HL-60/S4 (cell line): Measurements from ENCODE around the gene DDX41.
"Not testable (repeated sequence)": the region's sequence is repeated elsewhere in the genome, so short reads cannot be mapped to it uniquely, and the experiment has no call there.

Source experiments
- in situ Hi-C: fragments of 300-500 bp; cut with MboI; formaldehyde crosslinking; loops from 2 replicates; pipeline ENCODE4 v1.14.3; 2022; ENCODE audit warnings: low sequenced_read_pairs

The DDX41 gene

GRCh38 chr5:177537389-177538361 lies 20.9 kb upstream of the DDX41 start:
- in situ Hi-C loops = no loop called here

GRCh38 chr5:177536386-177536785 lies 19.6 kb upstream of the DDX41 start:
- in situ Hi-C loops = no loop called here

- in situ Hi-C loops = no loop called here
Measured at GRCh38 chr5:177535125-177535524, 18.4 kb upstream of the DDX41 start.

- in situ Hi-C loops = not testable (repeated sequence)
Measured at GRCh38 chr5:177534433-177534832, 17.7 kb upstream of the DDX41 start.

GRCh38 chr5:177531209-177531940 lies 14.6 kb upstream of the DDX41 start:
- in situ Hi-C loops = no loop called here

GRCh38 chr5:177530638-177531037 lies 13.9 kb upstream of the DDX41 start:
- in situ Hi-C loops = no loop called here

GRCh38 chr5:177529247-177530203 lies 12.8 kb upstream of the DDX41 start:
- in situ Hi-C loops = no loop called here

GRCh38 chr5:177528631-177529030 lies 11.9 kb upstream of the DDX41 start:
- in situ Hi-C loops = no loop called here

GRCh38 chr5:177527595-177527994 lies 10.8 kb upstream of the DDX41 start:
- in situ Hi-C loops = no loop called here

GRCh38 chr5:177526791-177527190 lies 10.0 kb upstream of the DDX41 start:
- in situ Hi-C loops = no loop called here

GRCh38 chr5:177526191-177526590 lies 9.4 kb upstream of the DDX41 start:
- in situ Hi-C loops = no loop called here

GRCh38 chr5:177524941-177525655 lies 8.3 kb upstream of the DDX41 start:
- in situ Hi-C loops = no loop called here

- in situ Hi-C loops = no loop called here
Measured at GRCh38 chr5:177524539-177524900, 7.8 kb upstream of the DDX41 start.

GRCh38 chr5:177523711-177524538 lies 7.2 kb upstream of the DDX41 start:
- in situ Hi-C loops = no loop called here

GRCh38 chr5:177520916-177521513 lies 4.3 kb upstream of the DDX41 start:
- in situ Hi-C loops = no loop called here

- in situ Hi-C loops = no loop called here
Measured at GRCh38 chr5:177520271-177520670, 3.5 kb upstream of the DDX41 start.

- in situ Hi-C loops = no loop called here
Measured at GRCh38 chr5:177519463-177520235, 2.9 kb upstream of the DDX41 start.

GRCh38 chr5:177515580-177515979 lies 1.2 kb downstream of the DDX41 start:
- in situ Hi-C loops = no loop called here
